GM12874 (cell line): ENCODE results near the gene SDK1.

Experiments used
- CTCF ChIP-seq: IDR thresholded peaks from 2 replicates; pipeline ENCODE4 v1.5.1; 2011; ENCODE audit warnings: low read depth, mild to moderate bottlenecking, control low read depth, low read length, moderate library complexity; ENCODE audit not compliant: insufficient read depth

Gene SDK1

GRCh38 chr7:3859431-3859830 lies 558.4 kb downstream of the SDK1 start:
- no peak for TF ChIP-seq CTCF

- no peak for TF ChIP-seq CTCF
These were observed 559.9 kb downstream of the SDK1 start for GRCh38 chr7:3860932-3861331.

GRCh38 chr7:3861386-3861785 lies 560.3 kb downstream of the SDK1 start:
- no peak for TF ChIP-seq CTCF

GRCh38 chr7:3861941-3862340 lies 560.9 kb downstream of the SDK1 start:
- TF ChIP-seq CTCF = no peak

GRCh38 chr7:3862774-3863173 lies 561.7 kb downstream of the SDK1 start:
- TF ChIP-seq CTCF = no peak

- no peak for TF ChIP-seq CTCF
These were observed 565.2 kb downstream of the SDK1 start for GRCh38 chr7:3866277-3866676.

- TF ChIP-seq CTCF = no peak
These were observed 566.8 kb downstream of the SDK1 start for GRCh38 chr7:3867863-3868262.

- no peak for TF ChIP-seq CTCF
These were observed 578.5 kb downstream of the SDK1 start for GRCh38 chr7:3879355-3880075.
